ENCODE data around the gene MMP25.

GRCh38 chr16:3089717-3090592 is 43.6 kb downstream of the MMP25 start:
- no peak for TF ChIP-seq EZH2phosphoT487 (IDR thresholded peaks at IDR 0.05; ENCODE audit: borderline replicate concordance)
- no peak for TF ChIP-seq CTCF (conservative IDR thresholded peaks at IDR 0.05; ENCODE audit: low read length)
